Measurements from ENCODE around the gene ENTHD1.

The ENTHD1 gene

DNA sequence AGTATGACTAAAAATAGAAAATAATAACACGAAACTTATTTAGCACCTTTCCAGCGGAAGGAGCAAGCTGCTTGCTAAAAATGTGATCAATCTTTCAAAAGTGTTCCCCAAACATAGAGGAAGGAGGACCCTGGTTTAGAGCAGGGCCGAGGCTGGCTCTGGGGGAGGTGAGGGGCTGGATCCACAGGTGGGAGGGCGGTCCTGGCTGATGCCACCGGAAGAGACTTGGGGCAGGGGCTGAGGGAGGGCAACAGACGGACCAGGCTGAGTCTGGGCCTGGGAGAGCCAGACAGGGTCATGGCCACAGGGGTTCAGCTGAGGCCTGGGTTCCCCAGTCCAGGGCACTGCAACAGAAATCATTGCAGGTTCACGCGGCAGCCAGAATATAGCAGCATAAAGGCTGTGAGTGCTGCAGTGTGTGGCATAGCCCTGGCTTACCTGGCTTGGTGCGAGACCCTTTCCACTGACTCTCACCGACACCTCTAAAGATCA, 179.7 kb downstream of the ENTHD1 start:
- no peak for DNase-seq (ENCODE audit: low spot score)

DNA sequence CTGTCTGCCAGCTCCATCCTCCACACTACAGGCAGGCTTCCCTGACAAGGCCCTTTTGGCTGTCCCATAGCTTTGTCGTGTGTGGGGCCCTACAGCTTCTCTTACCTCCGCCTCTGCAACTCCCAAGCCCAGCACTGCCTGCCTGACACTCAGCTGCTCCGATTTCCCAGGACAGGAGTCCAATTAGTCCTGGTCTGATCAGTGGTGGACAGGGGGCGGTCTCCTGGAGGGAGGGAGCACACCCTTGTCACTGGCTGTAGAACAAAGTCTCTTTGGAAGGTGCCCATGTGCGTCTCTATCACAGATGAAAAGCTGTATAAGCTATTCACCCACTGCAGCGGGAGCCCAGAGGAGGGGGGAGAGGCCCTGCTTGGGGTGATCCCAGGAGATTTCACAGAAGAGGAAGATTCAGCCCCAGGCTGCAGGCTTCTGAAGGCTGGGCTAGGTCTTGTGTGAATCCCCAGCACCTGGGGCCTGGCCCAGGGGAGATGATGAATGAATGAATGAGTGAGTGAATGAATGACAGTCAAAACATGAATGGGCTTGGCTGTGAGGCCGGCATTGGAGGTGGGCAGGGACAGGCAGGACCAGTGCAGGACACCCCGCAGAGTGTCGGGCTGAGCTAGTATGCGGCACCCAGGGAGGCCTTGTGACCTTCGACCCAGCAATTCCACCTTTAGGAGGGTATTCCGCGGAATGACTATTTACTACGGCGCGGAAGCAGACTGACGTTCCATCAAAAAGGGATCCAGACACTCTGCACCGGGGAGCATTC, 180.6 kb downstream of the ENTHD1 start:
- no peak for DNase-seq (ENCODE audit: low spot score)

DNA sequence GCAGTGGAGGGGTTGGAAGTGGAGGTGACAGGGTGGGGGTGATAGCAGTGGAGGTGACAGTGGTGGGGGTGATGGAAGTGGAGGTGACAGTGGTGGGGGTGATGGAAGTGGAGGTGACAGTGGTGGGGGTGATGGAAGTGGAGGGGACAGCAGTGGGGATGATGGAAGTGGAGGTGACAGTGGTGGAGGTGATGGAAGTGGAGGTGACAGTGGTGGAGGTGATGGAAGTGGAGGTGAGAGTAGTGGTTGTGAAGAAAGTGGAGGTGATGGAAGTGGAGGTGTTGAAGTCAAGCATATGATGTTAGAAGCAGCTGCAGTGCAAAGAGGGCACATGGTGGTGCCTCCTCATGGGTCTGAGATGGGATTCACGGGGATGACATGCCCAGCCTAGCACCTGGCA, 181.5 kb downstream of the ENTHD1 start:
- DNase-seq (ENCODE audit: low spot score) = no peak

DNA sequence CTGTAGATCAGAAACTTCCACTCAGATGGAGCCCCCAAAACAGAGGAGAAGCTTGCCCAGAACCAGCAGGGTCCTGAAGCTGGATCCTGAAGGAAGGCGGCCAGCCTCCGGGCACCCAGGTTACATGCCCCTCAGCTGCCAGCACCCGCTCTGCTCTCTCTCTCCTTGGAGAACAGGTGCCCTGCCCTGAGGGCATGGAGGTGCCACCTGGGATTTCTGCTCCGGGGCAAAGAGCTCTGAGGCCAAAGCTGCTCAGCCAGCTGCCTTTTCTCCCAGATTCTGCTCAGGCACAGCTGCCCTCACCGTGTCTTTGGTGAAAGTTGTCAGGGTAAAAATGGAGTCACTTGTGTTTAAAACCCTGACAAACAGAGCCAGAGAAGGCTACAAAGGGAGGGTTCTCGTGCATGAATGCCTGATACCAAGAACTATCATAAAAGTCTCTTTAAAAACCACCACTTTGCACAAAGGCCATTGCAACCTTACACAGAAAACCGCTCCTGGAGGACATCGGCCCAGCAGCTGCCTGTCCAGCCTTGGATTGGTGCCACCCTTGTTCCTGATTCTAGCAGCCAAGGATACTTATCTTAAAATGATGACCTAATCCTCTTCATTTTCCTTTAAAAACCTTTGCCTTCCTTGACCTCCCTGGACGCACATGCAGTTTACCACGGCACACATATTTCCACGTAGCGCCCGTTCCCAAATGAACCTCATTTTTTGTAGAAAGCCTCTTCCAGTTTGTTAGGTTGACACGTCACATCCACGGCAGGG, 183.0 kb downstream of the ENTHD1 start:
- no peak for DNase-seq (ENCODE audit: low spot score)

DNA sequence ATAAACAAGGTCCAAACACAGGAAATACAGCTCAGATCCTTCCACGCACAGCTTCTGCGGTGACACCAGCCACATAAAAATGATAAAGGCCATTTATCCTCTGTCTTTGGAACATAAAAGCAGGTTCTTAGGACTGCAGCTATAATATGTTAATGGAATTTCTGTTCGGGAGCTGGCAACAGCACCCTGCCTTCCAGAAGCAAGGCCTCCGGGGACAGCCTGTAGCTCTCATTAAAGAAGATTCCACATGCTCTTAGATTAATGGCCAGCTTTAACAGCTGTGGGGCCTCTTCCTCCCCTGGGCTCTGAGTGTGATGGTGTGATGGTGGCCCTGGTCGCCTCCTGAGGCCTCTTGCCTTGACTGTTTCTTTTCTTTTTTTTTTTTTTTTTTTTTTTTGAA, 185.7 kb downstream of the ENTHD1 start:
- DNase-seq (ENCODE audit: low spot score) = no peak

DNA sequence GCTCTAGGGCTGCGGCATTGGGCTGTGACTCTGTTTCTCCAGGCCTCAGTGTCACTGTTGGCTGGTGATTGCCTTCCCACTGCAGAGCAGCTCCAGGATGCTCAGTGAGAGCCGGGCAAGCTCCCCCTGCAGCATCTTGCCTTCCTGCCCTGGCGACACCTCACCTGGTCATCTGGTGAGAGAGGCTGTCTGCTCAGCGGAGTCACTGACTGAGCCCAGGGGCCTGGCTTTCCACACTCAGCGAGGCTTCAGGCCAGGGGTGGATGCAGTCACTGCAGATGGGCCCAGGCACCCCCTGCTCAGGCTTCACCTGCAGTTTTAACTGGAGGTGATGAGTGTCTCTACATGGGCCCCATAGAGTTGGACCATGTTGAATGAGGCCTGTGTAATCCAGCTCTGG, 186.2 kb downstream of the ENTHD1 start:
- DNase-seq (ENCODE audit: low spot score) = no peak

DNA sequence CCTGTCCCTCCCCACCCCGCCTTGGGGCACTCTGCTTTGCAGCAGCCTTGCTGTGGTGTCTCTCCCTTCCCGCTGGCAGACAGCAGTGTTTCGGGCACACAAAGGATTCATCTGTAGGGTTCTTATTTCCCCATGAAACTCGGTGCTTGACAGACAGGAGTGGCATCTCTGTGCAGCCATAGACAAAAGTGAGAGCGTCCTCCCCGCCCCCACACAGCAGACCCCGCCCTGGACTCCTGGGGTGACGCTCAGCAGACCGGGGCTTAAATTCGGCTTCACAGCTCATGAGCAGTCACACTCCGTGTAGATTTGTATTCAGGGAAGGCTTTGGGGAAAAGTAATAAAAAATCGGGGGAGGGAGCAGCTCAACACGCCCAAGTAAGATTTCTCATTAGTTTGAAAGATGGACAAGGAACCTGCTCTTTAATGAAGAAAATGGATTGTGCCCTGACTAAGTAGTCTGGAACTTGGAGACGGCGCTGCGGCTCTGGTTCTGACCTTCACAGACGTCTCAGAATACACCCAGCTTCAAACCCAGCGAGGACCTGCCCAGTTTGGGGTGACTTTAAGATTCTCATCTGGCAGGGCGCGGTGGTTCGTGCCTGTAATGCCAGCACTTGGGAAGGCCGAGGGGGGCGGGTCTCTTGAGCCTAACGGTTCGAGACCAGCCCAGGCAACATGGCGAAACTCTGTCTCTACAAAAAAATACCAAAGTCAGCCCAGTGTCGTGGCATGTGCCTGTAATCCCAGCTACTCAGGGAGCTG, 187.0 kb downstream of the ENTHD1 start:
- no peak for DNase-seq (ENCODE audit: low spot score)

DNA sequence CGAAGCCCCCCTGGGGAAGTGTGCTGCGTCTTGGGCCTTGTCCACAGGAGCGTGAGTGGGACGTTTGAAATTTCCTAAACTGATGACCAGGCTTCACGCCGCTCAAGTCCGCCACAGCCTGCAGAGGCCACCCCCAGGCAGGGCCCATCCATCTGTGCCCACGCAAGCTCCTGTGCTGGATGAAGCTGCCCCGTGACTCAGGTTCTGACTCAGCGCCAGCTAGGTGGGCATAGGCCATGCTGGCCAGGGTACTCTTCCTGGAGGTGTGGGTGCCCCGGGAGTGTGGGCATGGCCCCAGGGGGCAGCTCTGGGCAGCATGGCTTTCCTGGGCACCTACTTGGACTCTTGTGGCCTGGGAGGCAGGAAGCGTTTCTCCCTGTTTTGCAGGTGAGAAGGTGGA, 188.2 kb downstream of the ENTHD1 start:
- no peak for DNase-seq (ENCODE audit: low spot score)

DNA sequence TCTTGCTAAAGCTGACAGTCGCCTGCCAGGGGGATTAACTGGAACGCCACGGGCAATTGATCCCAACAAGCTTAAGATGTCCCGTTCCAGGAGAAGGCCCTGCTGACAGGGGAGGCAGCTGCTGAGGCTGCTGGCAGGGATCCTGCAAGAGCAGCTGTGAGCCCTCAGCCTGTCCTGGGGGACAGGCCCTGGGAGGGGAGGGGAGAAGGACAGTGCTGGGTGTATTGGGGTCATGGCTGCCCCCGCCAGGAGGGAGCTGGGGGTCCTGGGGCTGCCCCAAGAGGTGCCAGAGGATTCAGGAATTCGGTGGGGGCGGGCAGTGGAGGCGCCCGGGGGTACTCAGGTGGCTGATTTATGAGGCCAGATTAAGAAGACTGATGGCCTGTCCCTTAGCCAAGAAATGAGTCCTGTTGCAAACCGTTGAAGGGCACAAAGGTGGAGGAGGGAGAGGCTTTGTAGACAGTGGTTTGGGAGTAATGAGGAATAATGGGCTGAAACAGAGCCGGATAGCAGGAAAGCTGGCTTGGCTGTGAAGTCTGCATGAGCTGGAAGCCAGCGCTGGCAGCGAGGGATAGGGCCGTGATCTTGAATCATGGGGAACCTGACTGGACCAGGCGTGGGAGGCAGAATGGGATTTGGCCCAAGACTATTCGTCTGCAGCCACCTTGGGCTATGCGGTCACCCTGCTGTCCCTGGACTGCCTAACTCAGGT, 189.5 kb downstream of the ENTHD1 start:
- peak; percentile 78 for DNase-seq (ENCODE audit: low spot score)

DNA sequence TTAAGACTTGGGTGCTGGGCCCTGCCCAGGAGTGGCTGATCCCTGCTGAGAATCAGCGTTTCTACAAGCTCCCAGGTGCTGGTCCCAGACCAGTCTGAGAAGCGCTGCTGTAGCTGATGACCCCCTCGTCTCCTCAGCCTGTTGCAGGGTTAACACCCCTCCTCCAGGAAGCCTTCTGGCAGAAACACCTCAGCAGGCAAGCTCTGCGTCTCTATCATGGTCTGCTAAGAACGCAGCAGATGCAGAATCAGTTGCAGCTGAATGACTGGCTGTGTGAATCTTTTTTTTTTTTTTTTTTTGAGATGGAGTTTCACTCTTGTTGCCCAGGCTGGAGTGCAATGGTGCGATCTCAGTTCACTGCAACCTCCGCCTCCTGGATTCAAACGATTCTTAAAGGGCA, 190.5 kb downstream of the ENTHD1 start:
- no peak for DNase-seq (ENCODE audit: low spot score)

DNA sequence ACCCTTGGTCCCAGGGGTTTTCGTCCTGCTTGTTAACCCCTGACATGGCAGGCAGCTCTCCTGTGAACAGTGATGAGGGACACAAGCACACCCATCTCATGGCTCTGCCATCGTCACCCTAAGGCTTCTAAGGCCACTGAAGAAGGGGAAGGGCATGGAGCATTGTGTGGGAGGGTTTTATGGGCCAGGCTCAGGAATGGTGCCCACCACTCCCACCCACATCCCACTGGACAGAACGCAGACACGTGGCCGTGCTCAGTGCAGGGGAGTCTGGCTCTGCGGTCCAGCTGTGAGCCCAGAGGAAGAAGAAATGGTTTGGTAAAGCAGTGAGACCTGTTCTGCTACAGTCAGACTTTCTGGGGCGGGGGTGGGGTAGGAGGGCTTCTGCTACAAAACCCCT, 193.0 kb downstream of the ENTHD1 start:
- DNase-seq (ENCODE audit: low spot score) = no peak

DNA sequence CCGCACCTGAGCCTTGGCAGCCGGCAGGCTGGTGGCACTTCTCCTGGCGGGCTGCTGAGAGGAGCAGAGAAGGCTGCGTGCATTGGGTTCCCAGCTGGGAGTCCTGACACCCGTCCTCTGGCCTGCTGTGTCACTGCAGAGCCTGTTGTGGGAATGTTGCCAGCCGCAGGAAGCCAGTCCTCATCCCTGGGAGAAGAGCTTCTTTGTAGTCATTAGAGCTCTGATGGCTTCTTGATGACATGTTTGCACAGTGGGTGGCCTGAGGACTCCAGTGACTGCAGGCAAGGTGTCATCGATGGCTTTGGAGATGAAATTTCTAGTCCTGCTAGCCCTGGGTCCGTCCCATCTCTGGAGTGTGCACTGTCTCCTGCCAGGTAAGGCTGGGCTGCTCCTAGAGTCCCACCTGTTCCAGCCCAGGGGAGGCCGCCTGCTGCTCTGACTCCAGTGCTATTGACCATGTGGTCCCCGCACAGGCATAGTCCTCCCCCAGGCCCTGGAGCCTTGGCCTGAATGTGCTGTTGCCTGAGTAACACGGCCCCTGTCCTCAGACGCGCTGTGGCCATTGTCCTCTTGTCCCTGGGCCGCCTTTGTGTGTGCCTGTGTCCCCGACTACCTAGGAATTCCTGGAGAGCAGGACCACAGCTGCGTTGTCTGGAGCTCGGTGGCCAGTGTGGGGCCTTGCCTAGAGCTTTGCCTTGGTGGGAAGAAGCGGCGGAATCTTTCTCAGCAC, 193.8 kb downstream of the ENTHD1 start:
- DNase-seq (ENCODE audit: low spot score) = peak; percentile 71

DNA sequence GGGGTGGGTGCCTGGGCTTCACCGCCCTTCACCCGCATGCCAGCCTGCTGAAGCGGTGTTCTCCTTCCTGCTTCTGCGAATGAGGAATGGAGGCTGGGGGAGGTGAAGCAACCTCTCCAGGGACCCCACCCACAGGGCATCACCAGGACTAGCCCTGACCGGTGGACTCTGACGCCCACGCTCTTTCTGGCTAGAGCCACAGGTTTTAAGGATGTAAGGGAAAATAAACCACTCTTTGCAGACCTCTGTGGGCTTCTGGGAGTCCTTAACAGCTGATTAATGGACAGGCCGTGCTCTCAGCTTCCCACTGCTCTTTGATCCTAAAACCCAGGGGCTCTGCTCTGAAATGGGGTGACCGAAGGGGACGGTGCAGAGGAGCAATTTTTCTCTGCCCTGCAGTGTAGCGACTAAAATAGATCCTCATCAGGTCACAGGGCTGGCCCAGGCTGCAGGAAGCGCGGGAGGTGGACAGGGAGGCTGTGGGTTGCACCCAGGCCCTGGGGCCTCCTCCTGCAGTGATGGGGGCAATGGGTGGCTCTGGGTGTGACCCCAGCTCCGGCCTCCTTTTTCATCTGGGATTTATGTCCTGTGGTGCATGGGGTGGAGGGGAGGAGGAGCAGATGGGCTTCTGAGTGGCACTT, 195.7 kb downstream of the ENTHD1 start:
- no peak for DNase-seq (ENCODE audit: low spot score)

DNA sequence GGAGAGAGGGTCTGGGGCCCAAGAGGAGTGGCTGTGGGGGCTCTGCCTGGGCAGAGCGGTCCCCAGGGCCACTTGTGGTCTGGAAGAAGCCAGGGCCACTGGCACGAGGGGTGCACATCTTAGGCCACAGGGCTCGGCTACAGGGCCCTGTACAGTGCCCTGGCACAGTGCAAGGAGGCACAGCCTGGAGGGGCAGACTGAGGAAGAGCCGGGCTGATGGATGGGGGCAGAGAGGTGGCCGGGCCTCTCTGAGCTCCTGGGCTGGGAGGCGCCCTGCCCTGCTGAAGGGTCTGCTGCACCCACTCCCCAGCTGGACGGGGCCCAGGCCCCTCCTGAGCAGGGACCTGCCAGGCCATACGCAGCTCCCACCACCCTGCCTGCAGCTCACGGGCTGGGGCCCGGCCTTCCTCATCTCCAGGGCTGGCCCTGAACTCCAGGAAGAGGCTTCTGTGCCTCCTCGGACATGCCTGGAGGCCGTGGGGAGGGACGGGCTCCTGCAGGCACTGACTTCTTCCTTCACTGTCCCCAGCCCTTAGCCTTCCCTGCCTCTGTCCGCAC, 199.5 kb downstream of the ENTHD1 start:
- DNase-seq (ENCODE audit: low spot score) = no peak

All from ecto neural progenitor cell (in vitro differentiated cells).